Measurements from ENCODE around the gene CAMK2A. TPM values are rescaled to one million over a fixed set of nuclear protein-coding genes. Genes with fewer than 3 reads are reported as not detected.

CAMK2A gene
- total and polyA plus RNA-seq, 2 donors: 1.8 to 2.6 TPM

DNA sequence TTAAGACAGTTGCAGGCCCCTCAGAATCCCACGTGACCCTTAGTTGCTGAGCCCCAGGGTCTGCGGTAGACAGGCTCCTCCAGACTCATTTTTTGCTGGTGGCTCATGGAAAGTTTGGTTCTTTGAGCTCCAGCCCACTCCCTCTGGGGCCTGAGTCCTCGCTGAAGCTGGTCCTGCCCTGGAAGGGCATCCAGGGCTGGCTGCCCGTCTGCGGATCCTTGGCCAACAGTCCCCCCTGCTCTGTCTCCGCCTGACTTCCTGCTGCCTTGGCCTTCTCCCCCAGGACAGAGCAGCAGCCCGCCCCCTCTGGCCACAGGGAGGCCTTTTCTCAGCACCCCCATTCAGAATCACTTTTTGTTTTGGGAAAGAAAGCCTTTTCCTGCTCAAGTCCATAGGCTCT, 75.3 kb downstream of the CAMK2A start:
- no peak for DNase-seq (ENCODE audit: extremely low spot score)
- no peaks in the 10 kb centered on the region for H3K4me1 ChIP-seq (ENCODE audit: insufficient read depth)
- 69% methylated on average over 7 of the region's 7 CpGs for WGBS
- no peak overlapping the region for H3K4me3 ChIP-seq (ENCODE audit: low read depth, low read length)
- no peak overlapping the region for H3K27ac ChIP-seq (ENCODE audit: low read depth)
- no peaks in the 10 kb centered on the region for H3K36me3 ChIP-seq (ENCODE audit: insufficient read depth)

DNA sequence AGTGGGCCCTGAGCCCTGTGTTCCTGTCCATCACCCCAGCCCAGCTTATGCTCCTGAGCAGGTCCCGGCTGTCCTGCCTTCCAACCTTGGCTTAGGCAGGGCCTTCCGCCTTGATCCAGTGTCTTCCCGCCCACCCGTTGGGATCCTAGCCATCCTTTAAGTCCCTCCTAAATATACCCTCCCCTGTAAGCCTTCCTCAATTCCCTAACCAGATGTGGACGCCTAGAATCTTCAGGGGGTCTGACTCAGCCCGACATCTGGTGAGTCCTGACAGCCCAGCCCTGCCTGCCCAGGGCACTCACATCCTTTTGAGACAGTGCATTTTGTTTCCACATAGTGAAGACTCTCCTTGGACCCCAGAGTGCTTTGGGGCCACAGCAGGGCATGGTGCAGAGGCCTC, 76.0 kb downstream of the CAMK2A start:
- Histone ChIP-seq H3K27ac (ENCODE audit: low read depth) (no peak overlapping the region), H3K4me3 (ENCODE audit: low read depth, low read length) (no peak overlapping the region), H3K4me1 (ENCODE audit: insufficient read depth) (no peaks in the 10 kb centered on the region), H3K36me3 (ENCODE audit: insufficient read depth) (no peaks in the 10 kb centered on the region)
- DNase-seq (ENCODE audit: extremely low spot score): no peak
- WGBS: 77% methylated on average over 6 of the region's 6 CpGs

- no peak for DNase-seq (ENCODE audit: extremely low spot score)
- no peak overlapping the region for H3K4me3 ChIP-seq (ENCODE audit: low read depth, low read length)
- WGBS: 93% methylated on average over 15 of the region's 15 CpGs
- no peak overlapping the region for H3K27ac ChIP-seq (ENCODE audit: low read depth)
- no peaks in the 10 kb centered on the region for H3K36me3 ChIP-seq (ENCODE audit: insufficient read depth)
- H3K4me1 ChIP-seq (ENCODE audit: insufficient read depth): no peaks in the 10 kb centered on the region
Measured at GRCh38 chr5:150211156-150212030, 78.2 kb downstream of the CAMK2A start.

DNA sequence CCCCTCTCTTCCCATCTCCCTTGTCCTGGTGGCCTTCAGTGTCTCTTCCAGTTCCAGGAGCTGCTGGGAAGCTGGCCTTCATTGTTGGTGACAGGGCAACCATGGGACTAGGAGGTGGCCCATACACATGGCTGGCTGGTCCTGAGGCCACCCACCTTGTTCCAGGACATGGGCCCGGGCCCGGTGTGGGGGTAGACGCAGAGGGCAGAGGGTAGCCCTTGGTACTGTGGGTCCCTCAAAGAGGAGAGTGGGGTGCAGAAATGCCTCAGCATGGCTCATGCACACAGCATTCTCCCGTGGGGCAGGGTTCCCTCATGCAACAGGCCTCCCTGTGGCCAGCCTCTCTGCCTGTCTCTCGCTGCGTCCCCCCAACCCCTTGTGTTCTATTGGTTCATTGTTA, 78.9 kb downstream of the CAMK2A start:
- Histone ChIP-seq H3K4me1 (ENCODE audit: insufficient read depth) (no peaks in the 10 kb centered on the region), H3K4me3 (ENCODE audit: low read depth, low read length) (no peak overlapping the region), H3K27ac (ENCODE audit: low read depth) (no peak overlapping the region), H3K36me3 (ENCODE audit: insufficient read depth) (no peaks in the 10 kb centered on the region)
- WGBS: 82% methylated on average over 6 of the region's 6 CpGs
- DNase-seq (ENCODE audit: extremely low spot score): no peak

DNA sequence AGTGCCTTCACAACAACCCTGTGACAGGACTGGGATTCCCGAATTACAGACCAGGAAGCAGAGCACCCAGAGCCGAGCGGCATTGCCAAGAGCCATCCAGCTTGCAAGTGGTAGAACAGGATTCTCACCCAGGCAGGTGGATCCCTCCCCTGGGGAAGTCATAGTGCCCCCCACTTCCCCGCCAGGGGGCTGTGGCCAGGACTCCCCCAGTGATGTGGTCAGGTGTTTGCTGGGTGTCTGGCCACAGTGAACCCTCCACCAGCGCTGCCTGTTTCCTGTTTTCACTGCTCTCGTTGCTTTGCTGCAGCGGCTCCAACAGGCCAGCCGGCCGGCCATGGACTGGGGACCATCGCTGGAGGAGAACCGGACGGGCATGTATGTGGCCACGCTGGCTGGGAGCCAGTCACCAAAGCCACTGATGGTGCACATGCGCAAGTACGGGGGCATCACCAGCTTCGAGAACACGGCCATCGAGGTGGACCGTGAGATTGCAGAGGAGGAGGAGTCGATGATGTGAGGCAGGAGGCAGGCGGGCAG, 80.4 kb downstream of the CAMK2A start:
- no peaks in the 10 kb centered on the region for H3K36me3 ChIP-seq (ENCODE audit: insufficient read depth)
- DNase-seq (ENCODE audit: extremely low spot score): no peak
- no peak overlapping the region for H3K4me3 ChIP-seq (ENCODE audit: low read depth, low read length)
- 80% methylated on average over 21 of the region's 21 CpGs for WGBS
- H3K27ac ChIP-seq (ENCODE audit: low read depth): no peak overlapping the region
- no peaks in the 10 kb centered on the region for H3K4me1 ChIP-seq (ENCODE audit: insufficient read depth)

DNA sequence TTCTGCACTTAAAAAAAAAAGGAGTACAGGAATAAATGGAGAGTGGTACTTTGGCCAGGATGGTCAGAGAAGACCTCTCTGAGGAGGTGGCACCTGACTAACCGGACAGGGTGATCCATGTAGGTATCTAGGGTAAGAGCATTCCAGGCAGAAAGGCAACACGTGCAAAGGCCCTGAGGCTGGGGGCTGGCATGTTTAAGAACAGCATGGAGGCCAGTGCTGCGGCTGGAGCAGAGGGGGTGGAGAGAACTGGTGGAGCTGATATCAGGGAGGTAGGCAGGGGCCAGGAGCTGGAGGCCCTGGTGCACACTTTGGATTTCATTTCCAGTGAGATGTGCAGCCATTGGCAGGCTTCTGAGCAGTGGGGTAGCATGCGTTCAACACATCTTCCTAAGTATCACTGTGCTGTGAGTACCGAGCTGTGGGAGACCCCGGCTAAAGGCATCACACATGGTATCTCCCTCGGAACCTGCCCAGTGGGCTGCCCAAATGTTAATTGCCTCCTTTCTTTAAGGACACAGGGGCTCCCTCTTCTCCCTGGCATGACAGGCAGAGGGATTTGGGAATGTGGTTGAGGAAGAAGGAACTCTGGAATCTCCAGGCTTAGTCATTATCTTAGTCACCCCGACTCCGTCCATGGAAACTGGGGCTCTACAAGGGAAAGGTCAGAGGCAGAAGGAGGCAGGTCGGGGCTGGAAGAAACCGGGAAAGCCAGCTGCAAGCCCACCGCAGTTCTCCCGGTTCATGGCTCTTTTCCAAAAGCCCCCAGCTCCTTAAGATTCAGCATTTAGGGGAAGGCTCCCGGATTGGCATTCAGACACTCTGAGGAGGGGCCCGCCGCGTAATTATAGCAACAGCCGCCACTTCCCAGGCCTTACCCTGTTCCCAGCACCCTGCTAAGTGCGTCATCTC, 81.1 kb downstream of the CAMK2A start:
- 69% methylated on average over 19 of the region's 19 CpGs for WGBS
- Histone ChIP-seq H3K36me3 (ENCODE audit: insufficient read depth) (no peaks in the 10 kb centered on the region), H3K27ac (ENCODE audit: low read depth) (no peak overlapping the region), H3K4me3 (ENCODE audit: low read depth, low read length) (no peak overlapping the region), H3K4me1 (ENCODE audit: insufficient read depth) (no peaks in the 10 kb centered on the region)
- no peak for DNase-seq (ENCODE audit: extremely low spot score)

- Histone ChIP-seq H3K36me3 (ENCODE audit: insufficient read depth) (no peaks in the 10 kb centered on the region), H3K4me3 (ENCODE audit: low read depth, low read length) (no peak overlapping the region), H3K27ac (ENCODE audit: low read depth) (no peak overlapping the region), H3K4me1 (ENCODE audit: insufficient read depth) (no peaks in the 10 kb centered on the region)
- no peak for DNase-seq (ENCODE audit: extremely low spot score)
- WGBS: 92% methylated on average over 6 of the region's 6 CpGs
Measured at GRCh38 chr5:150206779-150207115, 82.8 kb downstream of the CAMK2A start.

DNA sequence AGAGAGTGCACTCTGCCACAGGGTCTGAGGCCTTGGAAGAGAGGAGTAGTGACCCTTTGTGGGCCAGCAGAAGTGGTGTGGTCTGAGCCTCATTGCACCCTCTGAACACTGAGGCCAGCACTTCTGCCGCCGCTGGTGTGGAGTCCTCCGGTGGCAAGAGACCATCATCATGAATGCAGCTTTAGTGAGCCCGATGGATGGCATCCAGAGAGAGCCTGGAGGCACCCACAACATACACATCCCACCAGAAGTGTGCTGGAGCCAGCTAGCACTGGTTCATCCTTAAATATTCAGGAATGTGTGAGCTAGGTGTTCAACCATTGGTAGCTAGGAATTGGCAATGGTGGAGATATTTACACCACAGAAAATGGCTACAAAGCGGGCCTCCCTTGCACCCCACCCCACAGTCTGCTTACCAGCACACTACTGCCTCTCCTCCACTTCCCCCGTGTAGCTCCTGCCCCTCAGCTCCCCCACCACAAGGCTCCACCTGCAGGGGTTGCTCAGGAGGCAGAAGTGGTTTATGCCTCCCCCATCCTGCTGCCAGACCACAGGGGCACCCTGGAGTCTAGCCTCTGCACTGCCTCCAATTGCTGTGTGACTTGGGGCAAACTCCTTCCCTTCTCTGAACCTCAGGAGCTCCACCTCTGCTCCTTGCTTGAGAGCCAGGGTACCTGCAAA, 83.3 kb downstream of the CAMK2A start:
- H3K4me3 ChIP-seq (ENCODE audit: low read depth, low read length): no peak overlapping the region
- DNase-seq (ENCODE audit: extremely low spot score): no peak
- no peaks in the 10 kb centered on the region for H3K4me1 ChIP-seq (ENCODE audit: insufficient read depth)
- no peak overlapping the region for H3K27ac ChIP-seq (ENCODE audit: low read depth)
- WGBS: 84% methylated on average over 6 of the region's 6 CpGs
- H3K36me3 ChIP-seq (ENCODE audit: insufficient read depth): no peaks in the 10 kb centered on the region

DNA sequence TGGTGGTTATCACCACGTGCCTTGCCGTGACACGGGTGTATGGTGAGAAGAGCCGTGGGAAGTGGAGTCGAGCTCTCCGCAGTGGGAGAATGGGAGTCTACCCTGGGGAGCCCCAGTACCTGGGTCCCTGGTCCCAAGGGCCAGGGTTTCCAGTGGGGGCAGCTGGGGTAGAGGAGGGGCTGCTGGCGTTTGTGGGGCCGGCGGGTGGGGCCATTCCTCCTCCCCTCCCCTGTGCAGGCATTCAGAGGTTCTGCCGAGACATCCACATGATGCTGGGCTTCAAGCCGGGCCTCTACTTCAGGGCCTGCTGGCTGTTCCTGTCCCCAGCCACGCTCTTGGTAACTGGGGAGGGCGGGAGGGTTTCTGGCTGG, 85.0 kb downstream of the CAMK2A start:
- Histone ChIP-seq H3K4me1 (ENCODE audit: insufficient read depth) (no peaks in the 10 kb centered on the region), H3K36me3 (ENCODE audit: insufficient read depth) (no peaks in the 10 kb centered on the region), H3K4me3 (ENCODE audit: low read depth, low read length) (no peak overlapping the region), H3K27ac (ENCODE audit: low read depth) (no peak overlapping the region)
- no peak for DNase-seq (ENCODE audit: extremely low spot score)
- WGBS: 93% methylated on average over 13 of the region's 13 CpGs

GRCh38 chr5:150203832-150204589, 85.6 kb downstream of the CAMK2A start:
- H3K36me3 ChIP-seq (ENCODE audit: insufficient read depth): no peaks in the 10 kb centered on the region
- no peaks in the 10 kb centered on the region for H3K4me1 ChIP-seq (ENCODE audit: insufficient read depth)
- H3K27ac ChIP-seq (ENCODE audit: low read depth): no peak overlapping the region
- no peak overlapping the region for H3K4me3 ChIP-seq (ENCODE audit: low read depth, low read length)
- WGBS: 84% methylated on average over 12 of the region's 12 CpGs
- no peak for DNase-seq (ENCODE audit: extremely low spot score)

- Histone ChIP-seq H3K36me3 (ENCODE audit: insufficient read depth) (no peaks in the 10 kb centered on the region), H3K27ac (ENCODE audit: low read depth) (no peak overlapping the region), H3K4me1 (ENCODE audit: insufficient read depth) (no peaks in the 10 kb centered on the region), H3K4me3 (ENCODE audit: low read depth, low read length) (no peak overlapping the region)
- 93% methylated on average over 10 of the region's 10 CpGs for WGBS
- no peak for DNase-seq (ENCODE audit: extremely low spot score)
Measured at GRCh38 chr5:150202501-150202900, 87.1 kb downstream of the CAMK2A start.

DNA sequence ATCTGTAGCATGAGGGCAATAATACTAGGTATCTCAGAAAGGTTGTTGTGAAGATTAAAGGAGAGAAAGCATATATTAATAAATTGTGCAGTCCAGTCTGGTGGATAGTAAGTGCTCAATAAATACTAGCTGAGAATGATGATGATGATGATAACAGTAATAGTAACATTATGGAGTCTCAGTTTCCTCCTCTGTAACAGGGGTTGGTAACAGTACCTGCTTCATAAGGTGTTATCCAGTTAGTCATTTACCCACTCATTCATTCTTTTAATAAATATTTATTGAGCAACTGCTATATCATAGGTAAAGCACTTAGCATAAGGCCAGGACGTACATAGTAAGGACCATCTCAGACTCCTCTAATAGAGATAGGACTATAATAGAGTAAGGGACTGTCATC, 92.1 kb downstream of the CAMK2A start:
- no peak for DNase-seq (ENCODE audit: extremely low spot score)
- Histone ChIP-seq H3K36me3 (ENCODE audit: insufficient read depth) (no peaks in the 10 kb centered on the region), H3K4me3 (ENCODE audit: low read depth, low read length) (no peak overlapping the region), H3K27ac (ENCODE audit: low read depth) (no peak overlapping the region), H3K4me1 (ENCODE audit: insufficient read depth) (no peaks in the 10 kb centered on the region)
- 90% methylated on average over 1 of the region's 1 CpG for WGBS

GRCh38 chr5:150196986-150197385, 92.6 kb downstream of the CAMK2A start:
- DNase-seq (ENCODE audit: extremely low spot score): no peak
- no peak overlapping the region for H3K27ac ChIP-seq (ENCODE audit: low read depth)
- no peaks in the 10 kb centered on the region for H3K36me3 ChIP-seq (ENCODE audit: insufficient read depth)
- 93% methylated on average over 16 of the region's 16 CpGs for WGBS
- H3K4me3 ChIP-seq (ENCODE audit: low read depth, low read length): no peak overlapping the region
- no peaks in the 10 kb centered on the region for H3K4me1 ChIP-seq (ENCODE audit: insufficient read depth)

Measured in urinary bladder (tissue), 4 donors.